ENCODE data around the gene FOSL2.

FOSL2 gene

GRCh38 chr2:28400921-28401320 lies 8.3 kb downstream of the FOSL2 start:
- Histone ChIP-seq H3K4me3 (no peak overlapping the region), H3K9me3 (no peaks in the 10 kb centered on the region), H4K20me1 (peaks cover 80% of the 10 kb centered on the region), H3K27ac (no peak overlapping the region), H3K4me1 (peaks cover 38% of the 10 kb centered on the region), H3K27me3 (no peaks in the 10 kb centered on the region), H3K36me3 (peaks cover 49% of the 10 kb centered on the region), H3K4me2 (no peak overlapping the region), H3K9ac (no peak overlapping the region)
- no peak for TF ChIP-seq Cebpa-rat (IDR thresholded peaks at IDR 0.05)

GRCh38 chr2:28401411-28401810 lies 8.8 kb downstream of the FOSL2 start:
- H3K4me1 ChIP-seq = peaks cover 33% of the 10 kb centered on the region
- no peak overlapping the region for H3K4me3 ChIP-seq
- H3K9me3 ChIP-seq = no peaks in the 10 kb centered on the region
- H3K4me2 ChIP-seq = no peak overlapping the region
- H3K9ac ChIP-seq = no peak overlapping the region
- no peaks in the 10 kb centered on the region for H3K27me3 ChIP-seq
- no peak for TF ChIP-seq Cebpa-rat (IDR thresholded peaks at IDR 0.05)
- H3K36me3 ChIP-seq = peaks cover 54% of the 10 kb centered on the region
- H4K20me1 ChIP-seq = peaks cover 75% of the 10 kb centered on the region
- no peak overlapping the region for H3K27ac ChIP-seq

- Histone ChIP-seq H3K36me3 (peaks cover 61% of the 10 kb centered on the region), H3K4me2 (no peak overlapping the region; the same call in 1 of the 2 replicates), H3K4me3 (no peak overlapping the region), H3K9ac (no peak overlapping the region), H3K9me3 (no peaks in the 10 kb centered on the region), H4K20me1 (peaks cover 71% of the 10 kb centered on the region), H3K27ac (no peak overlapping the region), H3K4me1 (peaks cover 31% of the 10 kb centered on the region), H3K27me3 (no peaks in the 10 kb centered on the region)
- TF ChIP-seq Cebpa-rat (IDR thresholded peaks at IDR 0.05) = no peak
Observed at GRCh38 chr2:28401948-28402550, 9.4 kb downstream of the FOSL2 start.

GRCh38 chr2:28403370-28403956 lies 10.8 kb downstream of the FOSL2 start:
- Histone ChIP-seq H3K4me2 (peak overlapping the region; percentile 27), H3K9ac (no peak overlapping the region), H3K27ac (no peak overlapping the region), H3K27me3 (no peaks in the 10 kb centered on the region), H3K36me3 (peaks cover 70% of the 10 kb centered on the region), H3K4me1 (peaks cover 35% of the 10 kb centered on the region), H4K20me1 (peaks cover 57% of the 10 kb centered on the region), H3K9me3 (no peaks in the 10 kb centered on the region), H3K4me3 (no peak overlapping the region)
- TF ChIP-seq Cebpa-rat (IDR thresholded peaks at IDR 0.05) = no peak

GRCh38 chr2:28404086-28404485 lies 11.4 kb downstream of the FOSL2 start:
- H3K36me3 ChIP-seq = peaks cover 72% of the 10 kb centered on the region

GRCh38 chr2:28405537-28405936 lies 12.9 kb downstream of the FOSL2 start:
- Histone ChIP-seq H3K9me3 (no peaks in the 10 kb centered on the region), H3K4me1 (peaks cover 54% of the 10 kb centered on the region), H3K4me2 (no peak overlapping the region), H3K27me3 (no peaks in the 10 kb centered on the region), H4K20me1 (peaks cover 37% of the 10 kb centered on the region), H3K36me3 (peaks cover 77% of the 10 kb centered on the region), H3K9ac (no peak overlapping the region), H3K27ac (no peak overlapping the region), H3K4me3 (no peak overlapping the region)
- no peak for TF ChIP-seq Cebpa-rat (IDR thresholded peaks at IDR 0.05)

More at GRCh38 chr2:28404086-28404485, 11.4 kb downstream of the FOSL2 start:
- no peak overlapping the region for H3K4me2 ChIP-seq
- peaks cover 51% of the 10 kb centered on the region for H4K20me1 ChIP-seq
- H3K4me3 ChIP-seq = no peak overlapping the region
- no peaks in the 10 kb centered on the region for H3K27me3 ChIP-seq
- TF ChIP-seq Cebpa-rat (IDR thresholded peaks at IDR 0.05) = no peak
- H3K27ac ChIP-seq = no peak overlapping the region
- no peak overlapping the region for H3K9ac ChIP-seq
- H3K4me1 ChIP-seq = peaks cover 41% of the 10 kb centered on the region
- H3K9me3 ChIP-seq = no peaks in the 10 kb centered on the region

GRCh38 chr2:28406276-28407096 lies 13.8 kb downstream of the FOSL2 start:
- no peak overlapping the region for H3K4me2 ChIP-seq
- no peak for TF ChIP-seq Cebpa-rat (IDR thresholded peaks at IDR 0.05)
- H4K20me1 ChIP-seq = peaks cover 27% of the 10 kb centered on the region
- H3K9me3 ChIP-seq = no peaks in the 10 kb centered on the region
- no peaks in the 10 kb centered on the region for H3K27me3 ChIP-seq
- no peak overlapping the region for H3K4me3 ChIP-seq
- peaks cover 64% of the 10 kb centered on the region for H3K4me1 ChIP-seq
- H3K9ac ChIP-seq = no peak overlapping the region
- H3K36me3 ChIP-seq = peaks cover 78% of the 10 kb centered on the region
- peak overlapping the region; percentile 24; the same call in 1 of the 2 replicates for H3K27ac ChIP-seq

GRCh38 chr2:28407131-28407975 lies 14.7 kb downstream of the FOSL2 start:
- Histone ChIP-seq H3K4me1 (peaks cover 60% of the 10 kb centered on the region), H3K36me3 (peaks cover 86% of the 10 kb centered on the region), H3K4me3 (no peak overlapping the region), H3K27me3 (no peaks in the 10 kb centered on the region), H4K20me1 (peaks cover 18% of the 10 kb centered on the region), H3K9me3 (no peaks in the 10 kb centered on the region), H3K9ac (no peak overlapping the region), H3K27ac (peak overlapping the region; percentile 24; the same call in 1 of the 2 replicates), H3K4me2 (no peak overlapping the region)
- no peak for TF ChIP-seq Cebpa-rat (IDR thresholded peaks at IDR 0.05)

- H3K27ac ChIP-seq = peak overlapping the region; percentile 65
- TF ChIP-seq Cebpa-rat (IDR thresholded peaks at IDR 0.05) = no peak
- H3K4me3 ChIP-seq = no peak overlapping the region
- no peak overlapping the region for H3K4me2 ChIP-seq
- H4K20me1 ChIP-seq = peaks cover 11% of the 10 kb centered on the region; the same call in 1 of the 2 replicates
- no peaks in the 10 kb centered on the region for H3K27me3 ChIP-seq
- H3K9ac ChIP-seq = no peak overlapping the region
- peaks cover 88% of the 10 kb centered on the region for H3K36me3 ChIP-seq
- peaks cover 57% of the 10 kb centered on the region for H3K4me1 ChIP-seq
- no peaks in the 10 kb centered on the region for H3K9me3 ChIP-seq
Observed at GRCh38 chr2:28407976-28408690, 15.5 kb downstream of the FOSL2 start.
